Muscle of leg (tissue), 11 donors: Measurements from ENCODE around the gene PITPNC1. TPM values are rescaled to one million over a fixed set of nuclear protein-coding genes. Genes with fewer than 3 reads are reported as not detected.
"Not testable (repeated sequence)": the region's sequence is repeated elsewhere in the genome, so short reads cannot be mapped to it uniquely, and the experiment has no call there.

ENCODE experiments used
- DNase-seq: peaks from one replicate; pipeline ENCODE4 v3.0.0; 2013
- H3K27ac ChIP-seq: one replicate; pipeline ENCODE4 v1.5.1; 2013; ENCODE audit warnings: mild to moderate bottlenecking, low read length, control low read depth
- H3K27me3 ChIP-seq: one replicate; pipeline ENCODE4 v1.6.1; 2013; ENCODE audit warnings: low read length; ENCODE audit not compliant: control insufficient read depth, insufficient read depth
- H3K36me3 ChIP-seq: one replicate; pipeline ENCODE4 v1.6.1; 2013; ENCODE audit warnings: low read length; ENCODE audit not compliant: control insufficient read depth, insufficient read depth
- H3K4me1 ChIP-seq: one replicate; pipeline ENCODE4 v1.6.1; 2013; ENCODE audit warnings: low read length; ENCODE audit not compliant: control insufficient read depth, insufficient read depth
- H3K4me3 ChIP-seq: one replicate; pipeline ENCODE4 v1.5.1; 2013; ENCODE audit warnings: low read length, control low read depth
- H3K9me3 ChIP-seq: replicated peaks from 2 replicates; pipeline ENCODE4 v1.6.1; 2013; ENCODE audit warnings: low read depth, low read length; ENCODE audit not compliant: control insufficient read depth
- whole genome bisulfite sequencing: methylation state at CpG from one replicate; pipeline ENCODE4 v1.1.5; 2013; ENCODE audit warnings: missing lambda C conversion rate; ENCODE audit not compliant: insufficient coverage; 5-methylcytosine and 5-hydroxymethylcytosine counted together
- polyA plus RNA-seq, 8 donors: library from polyadenylated mRNA; unstranded; fragments of 120-200 nt; gene quantifications; one replicate each; pipeline versions ENCODE4 v1.2.1 to v1.2.3, GENCODE V29; 2013; ENCODE audit warnings: inconsistent platforms in 1 of 8, low replicate concordance in 1 of 8; ENCODE audit not compliant: insufficient read length in 8 of 8, insufficient read depth in 1 of 8
- total RNA-seq: library from RNA; stranded (reverse); fragments of 120-200 nt; gene quantifications from one replicate; pipeline ENCODE4 v1.2.4, GENCODE V29; 2013

Gene PITPNC1
- total and polyA plus RNA-seq, 9 donors = 8.6 to 11.9 (median 10.0) TPM

DNA sequence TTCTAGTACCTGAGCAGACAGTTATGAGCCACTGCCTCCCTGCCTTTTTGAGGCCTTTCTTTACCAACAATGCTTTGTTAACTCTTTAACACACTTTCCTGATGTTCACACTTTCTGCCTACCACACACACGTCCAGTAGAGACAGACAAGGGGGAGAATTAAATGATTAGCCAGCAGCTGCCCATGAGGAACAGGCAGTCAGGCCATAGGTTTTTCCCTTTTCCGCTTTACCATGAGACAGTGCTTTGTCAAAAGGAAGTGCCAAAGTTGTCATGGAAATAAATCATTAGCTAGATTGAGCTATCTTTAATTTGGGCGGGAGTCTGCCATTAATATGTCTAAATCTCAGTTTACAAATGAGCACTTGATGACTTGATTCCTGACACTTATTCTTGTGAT, 102.1 kb downstream of the PITPNC1 start:
- Histone ChIP-seq H3K27ac (no peak overlapping the region), H3K27me3 (no peaks in the 10 kb centered on the region), H3K9me3 (no peaks in the 10 kb centered on the region), H3K36me3 (no peaks in the 10 kb centered on the region), H3K4me1 (peaks cover 14% of the 10 kb centered on the region), H3K4me3 (no peak overlapping the region)
- DNase-seq = no peak
- WGBS = 100% methylated on average over 1 of the region's 3 CpGs

DNA sequence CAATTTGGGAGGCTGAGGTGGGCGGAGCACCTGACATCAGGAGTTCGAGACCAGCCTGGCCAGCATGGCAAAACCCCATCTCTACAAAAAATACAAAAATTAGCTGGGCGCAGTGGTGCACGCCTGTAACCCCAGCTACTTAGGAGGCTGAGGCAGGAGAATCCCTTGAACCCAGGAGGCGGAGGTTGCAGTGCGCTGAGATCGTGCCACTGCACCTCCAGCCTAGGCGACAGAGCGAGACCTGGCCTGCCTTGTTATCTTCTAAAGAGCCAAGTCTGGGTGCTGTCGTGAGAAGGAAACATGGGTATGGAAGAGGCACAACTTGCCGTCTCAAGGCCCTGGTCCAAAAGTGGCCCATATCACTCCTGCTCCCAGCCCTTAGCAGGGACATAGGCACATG, 103.9 kb downstream of the PITPNC1 start:
- DNase-seq, H3K4me1 ChIP-seq, H3K9me3 ChIP-seq, H3K36me3 ChIP-seq, H3K27me3 ChIP-seq, H3K27ac ChIP-seq, H3K4me3 ChIP-seq: not testable (repeated sequence)
- 100% methylated on average over 8 of the region's 11 CpGs for WGBS

DNA sequence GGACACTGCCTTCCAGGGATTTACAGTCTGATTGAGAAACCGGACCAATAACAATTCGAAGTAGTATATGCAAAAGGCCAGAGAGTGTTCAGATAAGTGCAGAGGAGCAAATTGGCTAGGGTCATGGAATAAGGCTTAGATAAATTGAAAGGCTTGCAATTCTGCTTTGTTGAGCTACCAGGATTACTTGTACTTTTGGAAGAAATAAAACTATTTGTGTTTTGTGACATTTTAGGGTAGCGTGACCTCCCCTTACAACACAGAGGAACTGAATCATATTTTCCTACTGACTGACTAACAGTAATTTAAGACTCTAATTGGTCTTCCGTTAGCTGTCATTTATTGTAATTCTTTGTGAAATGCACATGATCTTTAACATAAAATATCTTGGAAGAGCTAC, 104.7 kb downstream of the PITPNC1 start:
- Histone ChIP-seq H3K36me3 (no peaks in the 10 kb centered on the region), H3K4me1 (no peaks in the 10 kb centered on the region), H3K4me3 (no peak overlapping the region), H3K9me3 (no peaks in the 10 kb centered on the region), H3K27ac (no peak overlapping the region), H3K27me3 (no peaks in the 10 kb centered on the region)
- 61% methylated on average over 2 of the region's 4 CpGs for WGBS
- peak; percentile 50 for DNase-seq

DNA sequence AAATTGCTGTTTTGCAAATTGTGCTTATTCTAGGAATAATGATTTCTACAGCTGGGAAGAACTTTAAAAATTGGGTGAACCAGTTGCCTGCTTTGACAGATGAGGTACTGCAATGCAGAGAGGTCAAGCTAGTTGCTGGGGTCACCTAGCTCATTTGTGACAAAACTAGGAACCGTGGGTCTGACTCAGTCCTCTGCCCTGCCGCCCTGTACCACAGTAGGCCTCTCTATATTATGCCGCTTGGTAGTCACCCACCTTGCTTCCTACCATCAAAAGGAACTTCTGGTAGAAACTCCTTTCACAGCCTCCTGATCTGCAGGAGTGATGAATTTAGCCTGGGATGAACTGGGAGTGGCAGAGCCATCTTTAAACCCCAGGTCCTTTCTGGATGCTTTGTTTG, 105.7 kb downstream of the PITPNC1 start:
- 76% methylated on average over 2 of the region's 3 CpGs for WGBS
- Histone ChIP-seq H3K4me1 (peaks cover 3% of the 10 kb centered on the region), H3K27ac (no peak overlapping the region), H3K4me3 (no peak overlapping the region), H3K9me3 (no peaks in the 10 kb centered on the region), H3K36me3 (no peaks in the 10 kb centered on the region), H3K27me3 (no peaks in the 10 kb centered on the region)
- no peak for DNase-seq

DNA sequence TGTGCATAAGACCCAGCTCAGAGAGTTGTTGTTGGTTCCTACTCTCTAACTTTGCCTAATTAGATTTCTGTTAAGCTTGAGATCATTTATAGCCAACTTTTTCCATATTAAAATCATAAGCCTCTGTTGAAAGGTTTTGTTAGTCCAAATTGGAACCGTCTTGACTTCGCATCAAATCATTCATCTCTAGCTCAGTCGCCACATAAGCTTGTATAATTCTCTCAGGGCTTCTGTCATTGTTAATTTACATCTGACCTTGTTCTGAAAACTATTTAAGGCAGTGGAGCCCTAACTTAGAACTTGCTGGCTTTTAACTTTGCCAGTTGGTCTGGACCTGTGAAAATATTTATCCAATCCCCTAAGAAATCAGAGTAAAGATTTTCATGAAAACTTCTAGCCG, 107.2 kb downstream of the PITPNC1 start:
- no peaks in the 10 kb centered on the region for H3K36me3 ChIP-seq
- no peaks in the 10 kb centered on the region for H3K9me3 ChIP-seq
- DNase-seq = no peak
- WGBS = 83% methylated on average over 1 of the region's 4 CpGs
- no peak overlapping the region for H3K27ac ChIP-seq
- H3K4me3 ChIP-seq = no peak overlapping the region
- H3K4me1 ChIP-seq = peaks cover 8% of the 10 kb centered on the region
- no peaks in the 10 kb centered on the region for H3K27me3 ChIP-seq

DNA sequence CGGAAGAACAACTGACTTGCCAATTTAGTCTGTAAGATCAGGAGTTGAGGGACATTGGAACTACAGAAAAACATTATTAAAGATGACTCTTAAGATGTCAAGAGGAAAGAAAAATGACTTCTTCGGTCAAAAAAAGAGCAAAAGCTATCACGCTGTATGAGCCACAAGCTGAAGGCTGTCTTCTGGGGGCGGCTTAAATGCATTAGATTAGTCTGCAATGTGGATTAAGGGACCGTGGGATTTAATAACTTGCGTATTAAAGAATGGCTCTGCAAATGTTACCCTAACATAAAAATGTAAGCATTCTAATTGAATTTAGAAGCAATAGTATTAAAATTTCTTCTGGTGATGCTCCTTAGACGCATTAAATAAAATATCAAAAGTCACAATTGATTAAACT, 108.6 kb downstream of the PITPNC1 start:
- no peak overlapping the region for H3K4me3 ChIP-seq
- no peak overlapping the region for H3K27ac ChIP-seq
- WGBS = 36% methylated on average over 2 of the region's 7 CpGs
- H3K27me3 ChIP-seq = no peaks in the 10 kb centered on the region
- no peaks in the 10 kb centered on the region for H3K9me3 ChIP-seq
- DNase-seq = no peak
- peaks cover 13% of the 10 kb centered on the region for H3K4me1 ChIP-seq
- no peaks in the 10 kb centered on the region for H3K36me3 ChIP-seq

DNA sequence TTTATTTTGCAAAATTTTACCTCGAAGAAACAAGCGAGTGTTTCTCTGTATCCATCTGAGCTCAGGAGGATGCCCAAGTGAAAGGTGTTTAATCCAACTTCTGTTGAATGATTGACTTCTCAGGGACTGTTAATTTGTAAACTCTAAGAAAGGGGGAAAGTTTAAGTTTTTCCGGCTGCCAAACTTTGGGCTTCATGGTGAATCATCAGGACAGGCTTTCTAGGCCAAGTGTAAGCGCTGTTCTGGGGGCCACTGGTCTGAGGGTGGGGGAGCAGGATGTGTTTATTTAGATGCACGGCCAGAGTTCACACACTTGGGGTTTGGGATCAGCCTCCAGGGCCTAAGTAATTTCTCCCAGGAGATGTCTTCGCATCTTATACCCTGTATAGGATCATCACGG, 110.4 kb downstream of the PITPNC1 start:
- no peak overlapping the region for H3K4me3 ChIP-seq
- peaks cover 28% of the 10 kb centered on the region for H3K4me1 ChIP-seq
- no peak for DNase-seq
- no peaks in the 10 kb centered on the region for H3K36me3 ChIP-seq
- WGBS = 91% methylated on average over 4 of the region's 7 CpGs
- H3K27me3 ChIP-seq = peaks cover 4% of the 10 kb centered on the region
- no peaks in the 10 kb centered on the region for H3K9me3 ChIP-seq
- no peak overlapping the region for H3K27ac ChIP-seq

DNA sequence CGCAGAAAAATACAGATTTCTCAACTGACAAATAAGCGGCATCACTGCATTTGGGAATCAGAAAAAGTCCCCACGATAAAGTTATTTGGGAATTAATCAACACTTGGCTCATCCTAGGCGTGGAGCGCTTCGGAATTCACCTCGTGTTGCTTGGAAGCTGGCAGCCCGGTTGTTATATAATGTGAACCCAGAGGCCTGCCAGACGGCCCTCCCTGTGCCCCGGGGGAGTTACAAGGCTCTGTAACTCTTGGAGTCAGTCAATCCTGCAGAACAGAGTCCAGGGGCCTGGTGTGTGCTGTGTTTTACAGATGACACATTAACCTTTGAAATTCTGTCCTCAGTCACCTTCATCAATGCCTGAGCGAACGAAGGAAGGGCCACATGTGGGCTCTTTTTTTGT, 111.1 kb downstream of the PITPNC1 start:
- H3K9me3 ChIP-seq = no peaks in the 10 kb centered on the region
- DNase-seq = peak; percentile 59
- H3K4me1 ChIP-seq = peaks cover 34% of the 10 kb centered on the region
- H3K4me3 ChIP-seq = no peak overlapping the region
- no peak overlapping the region for H3K27ac ChIP-seq
- WGBS = 13% methylated on average over 5 of the region's 12 CpGs
- H3K27me3 ChIP-seq = peaks cover 4% of the 10 kb centered on the region
- no peaks in the 10 kb centered on the region for H3K36me3 ChIP-seq

DNA sequence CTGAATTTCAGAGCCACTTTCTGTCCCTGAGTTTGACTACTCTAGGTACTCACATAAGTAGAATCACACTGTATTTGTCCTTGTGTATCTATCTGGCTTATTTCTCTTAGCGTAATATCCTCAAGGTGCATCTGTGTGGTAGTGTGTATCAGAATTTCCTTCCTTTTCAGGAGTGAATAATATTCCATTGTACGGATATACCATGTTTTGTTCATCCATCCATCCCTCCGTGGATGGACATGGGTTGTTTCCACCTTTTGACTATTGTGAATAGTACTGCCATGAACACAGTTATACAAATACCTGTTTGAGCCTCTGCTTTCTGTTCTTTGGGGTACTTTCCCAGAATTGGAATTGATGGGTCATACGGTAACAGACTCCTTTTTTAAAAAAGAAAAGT, 111.7 kb downstream of the PITPNC1 start:
- no CpG with 5 or more reads among the region's 4 CpGs for WGBS
- no peaks in the 10 kb centered on the region for H3K36me3 ChIP-seq
- peaks cover 38% of the 10 kb centered on the region for H3K4me1 ChIP-seq
- H3K9me3 ChIP-seq = no peaks in the 10 kb centered on the region
- no peak for DNase-seq
- no peak overlapping the region for H3K4me3 ChIP-seq
- H3K27me3 ChIP-seq = peaks cover 4% of the 10 kb centered on the region
- no peak overlapping the region for H3K27ac ChIP-seq

DNA sequence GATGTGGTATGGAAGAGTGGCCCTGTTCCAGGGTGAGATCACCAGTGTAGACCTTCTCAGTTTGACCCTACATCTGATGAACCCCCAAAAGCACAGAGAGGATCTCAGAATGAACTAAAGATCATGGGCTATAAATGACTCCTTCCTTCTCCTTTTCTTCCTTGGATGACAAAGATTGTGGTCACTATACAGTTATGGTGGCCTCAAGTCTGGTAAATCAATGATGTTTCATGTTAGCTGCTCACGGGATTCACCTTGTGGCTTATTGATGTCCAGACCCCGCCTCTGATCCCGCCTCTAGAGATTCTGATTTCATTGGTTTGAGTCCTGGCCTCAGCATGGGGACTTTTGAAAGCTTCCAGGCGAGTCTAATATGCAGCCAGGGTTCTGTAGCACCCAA, 112.2 kb downstream of the PITPNC1 start:
- peaks cover 38% of the 10 kb centered on the region for H3K4me1 ChIP-seq
- H3K4me3 ChIP-seq = no peak overlapping the region
- no peak overlapping the region for H3K27ac ChIP-seq
- WGBS = 96% methylated on average over 3 of the region's 4 CpGs
- peaks cover 4% of the 10 kb centered on the region for H3K27me3 ChIP-seq
- H3K9me3 ChIP-seq = no peaks in the 10 kb centered on the region
- no peak for DNase-seq
- no peaks in the 10 kb centered on the region for H3K36me3 ChIP-seq

DNA sequence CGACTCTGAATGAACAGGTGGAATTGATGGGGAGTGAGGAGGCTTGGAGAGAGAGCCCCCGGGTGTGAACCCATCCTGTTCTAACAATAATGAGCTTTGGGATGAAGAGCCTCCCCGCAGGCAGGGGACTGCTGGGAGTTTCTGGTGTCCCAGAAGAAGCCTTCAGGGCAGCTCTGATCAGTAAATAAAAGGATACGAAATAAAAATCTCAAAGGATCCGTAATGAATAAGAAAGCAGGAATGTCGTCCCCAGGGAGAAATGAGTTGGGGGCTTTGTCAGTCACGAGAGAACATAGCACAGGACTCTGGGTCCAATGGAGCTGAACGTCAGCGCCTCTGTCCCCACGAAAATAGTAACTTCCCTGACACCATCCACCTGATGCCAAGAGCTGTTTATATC, 113.4 kb downstream of the PITPNC1 start:
- WGBS = 52% methylated on average over 5 of the region's 10 CpGs
- H3K27ac ChIP-seq = peak overlapping the region; percentile 47
- H3K4me1 ChIP-seq = peaks cover 38% of the 10 kb centered on the region
- no peak for DNase-seq
- no peaks in the 10 kb centered on the region for H3K9me3 ChIP-seq
- H3K4me3 ChIP-seq = no peak overlapping the region
- peaks cover 4% of the 10 kb centered on the region for H3K27me3 ChIP-seq
- H3K36me3 ChIP-seq = no peaks in the 10 kb centered on the region
